GOT3 (cell line): ENCODE measurements around the gene TRABD2A.
"Not testable (repeated sequence)": the region's sequence is repeated elsewhere in the genome, so short reads cannot be mapped to it uniquely, and the experiment has no call there.

Source experiments
- DNase-seq: peaks from one replicate; lab custom pipeline; 2025; ENCODE audit warnings: mixed read lengths; lab: John Stamatoyannopoulos, UW

TRABD2A gene

DNA sequence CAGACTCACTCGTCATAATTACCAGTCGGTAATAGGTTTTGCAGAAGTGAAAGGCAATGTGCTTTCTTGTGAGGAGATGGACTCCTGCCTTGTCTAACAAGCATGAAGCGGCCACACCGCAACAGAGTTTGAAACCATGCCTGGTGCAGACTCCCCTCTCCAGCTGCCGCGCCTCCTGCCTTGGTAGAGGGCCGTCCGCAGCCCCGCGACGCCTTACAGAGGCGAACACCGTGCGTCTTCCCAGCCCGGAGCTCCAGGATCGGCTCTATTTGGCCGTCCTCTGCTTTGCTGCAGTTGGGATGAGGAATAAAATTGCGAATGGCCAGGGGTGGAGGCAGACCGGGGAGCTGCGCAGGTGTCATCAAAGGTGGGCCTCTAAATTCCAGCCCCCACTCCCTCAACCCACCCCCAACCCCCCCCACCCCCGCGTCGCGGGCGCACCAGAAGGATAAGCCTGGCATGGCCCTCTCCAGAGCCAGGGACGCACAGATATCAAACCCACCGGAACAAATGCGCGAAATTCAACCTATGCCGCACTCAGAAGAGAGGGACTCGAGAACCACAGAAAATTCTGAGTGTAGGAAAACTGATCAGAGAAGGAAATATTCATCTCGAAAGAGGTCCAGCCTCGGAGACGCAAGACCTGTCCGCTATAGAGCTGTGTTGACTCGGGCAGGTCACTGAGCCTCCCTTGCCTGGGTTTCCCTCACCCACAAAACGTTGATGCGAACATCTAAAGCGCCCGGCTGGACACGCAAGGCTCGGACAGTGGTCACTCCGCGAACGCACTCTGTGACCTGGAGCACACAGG, 1.1 kb downstream of the TRABD2A start:
- no peak for DNase-seq

DNA sequence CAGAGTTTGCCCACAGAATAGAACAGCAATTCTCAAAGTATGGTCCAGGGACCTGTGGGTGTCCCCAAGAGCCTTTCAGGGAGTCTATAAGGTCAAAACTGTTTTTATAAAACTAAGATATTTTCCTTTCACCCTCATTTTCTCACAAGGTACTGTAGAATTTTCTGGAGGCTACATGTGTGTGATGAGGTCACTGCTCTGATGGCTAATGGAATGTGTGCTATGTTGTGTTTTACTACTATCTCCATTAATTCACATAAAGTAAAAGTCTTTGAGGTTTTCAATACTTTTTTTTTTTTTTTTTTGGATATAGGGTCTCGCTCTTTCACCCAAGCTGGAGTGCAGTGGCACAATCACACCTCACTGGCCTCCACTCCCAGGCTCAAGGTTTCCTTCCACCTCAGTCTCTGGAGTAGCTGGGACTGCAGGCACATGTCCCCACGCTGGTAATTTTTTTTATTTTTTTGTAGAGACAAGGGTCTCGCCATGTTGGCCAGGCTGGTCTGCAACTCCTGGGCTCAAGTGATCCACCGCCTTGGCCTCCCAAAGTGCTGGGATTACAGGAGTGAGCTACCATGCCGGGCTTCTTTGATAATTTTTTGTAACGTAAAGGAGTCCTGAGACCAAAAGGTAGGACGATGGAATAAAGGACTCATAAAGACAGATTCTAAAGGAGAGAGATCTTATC, 1.8 kb downstream of the TRABD2A start:
- DNase-seq, result no peak

DNA sequence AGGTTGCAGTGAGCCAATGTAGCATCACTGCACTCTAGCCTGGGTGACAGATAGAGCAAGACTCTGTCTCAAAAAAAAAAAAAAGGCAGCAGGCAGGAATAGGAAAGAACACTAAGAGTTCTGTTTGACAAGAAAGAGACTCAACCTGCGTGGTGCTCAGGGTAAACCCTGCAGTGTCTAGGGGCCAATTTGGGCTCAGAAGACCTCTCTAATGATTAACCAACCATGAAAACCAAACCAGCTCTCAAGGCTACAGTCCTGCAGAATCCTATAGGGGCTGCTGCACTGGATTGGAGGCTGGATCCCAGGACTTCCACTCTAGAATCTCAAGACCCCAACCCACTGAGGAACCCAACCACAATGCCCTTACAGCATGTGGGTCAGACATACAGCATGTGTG, 2.4 kb downstream of the TRABD2A start:
- DNase-seq, result no peak

DNA sequence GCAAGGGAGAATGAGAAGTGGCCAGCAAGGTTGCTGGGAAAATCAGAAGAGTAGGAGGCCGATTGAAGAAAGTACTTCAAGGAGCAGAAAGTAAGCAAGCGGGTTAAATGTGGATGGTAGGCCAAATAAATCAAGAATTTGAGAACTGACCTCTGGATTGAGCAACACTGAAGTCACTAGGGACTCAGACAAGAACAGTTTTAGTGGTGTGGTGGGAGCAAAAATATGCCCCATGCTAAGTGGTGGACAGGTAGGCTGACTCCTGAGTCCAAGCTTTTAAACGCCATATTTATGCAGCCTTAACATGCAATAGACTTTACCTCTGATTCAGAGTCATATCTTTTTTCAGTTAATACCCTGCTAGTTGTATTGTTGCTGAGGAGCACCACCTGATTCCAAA, 4.5 kb downstream of the TRABD2A start:
- no peak for DNase-seq

DNA sequence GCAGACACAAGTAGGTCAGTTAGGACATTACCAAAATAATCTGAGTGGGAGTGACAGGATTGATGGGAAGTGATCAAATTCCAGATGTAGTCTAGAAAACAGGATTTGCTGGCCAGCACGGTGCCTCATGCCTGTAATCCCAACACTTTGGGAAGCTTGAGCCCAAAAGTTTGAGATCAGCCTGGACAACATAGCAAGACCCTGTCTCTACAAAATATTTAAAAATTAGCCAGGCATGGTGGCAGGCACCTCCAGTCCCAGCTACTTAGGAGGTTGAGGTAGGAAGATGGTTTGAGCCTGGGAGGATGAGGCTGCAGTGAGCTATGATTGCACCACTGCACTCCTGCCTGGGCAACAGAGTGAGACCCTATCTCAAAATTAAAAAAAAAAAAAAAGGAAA, 5.3 kb downstream of the TRABD2A start:
- not testable (repeated sequence) for DNase-seq

DNA sequence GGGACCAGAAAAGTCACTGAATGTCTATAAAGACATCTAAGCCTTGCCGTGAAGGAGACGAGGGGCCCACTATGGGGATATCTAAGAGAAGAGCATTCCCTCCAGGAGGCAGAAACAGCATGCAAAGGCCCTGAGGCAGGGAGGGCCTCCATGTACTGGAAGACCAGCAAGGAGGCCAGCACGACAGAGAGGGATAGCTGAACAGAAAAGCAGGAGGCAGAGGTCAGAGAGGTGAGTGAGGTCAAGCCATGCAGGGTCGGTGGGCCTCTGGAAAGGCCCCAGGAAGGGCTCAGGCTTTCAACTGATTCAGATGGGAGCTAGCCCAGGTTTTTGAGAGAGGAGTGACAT, 5.7 kb downstream of the TRABD2A start:
- DNase-seq, result no peak

DNA sequence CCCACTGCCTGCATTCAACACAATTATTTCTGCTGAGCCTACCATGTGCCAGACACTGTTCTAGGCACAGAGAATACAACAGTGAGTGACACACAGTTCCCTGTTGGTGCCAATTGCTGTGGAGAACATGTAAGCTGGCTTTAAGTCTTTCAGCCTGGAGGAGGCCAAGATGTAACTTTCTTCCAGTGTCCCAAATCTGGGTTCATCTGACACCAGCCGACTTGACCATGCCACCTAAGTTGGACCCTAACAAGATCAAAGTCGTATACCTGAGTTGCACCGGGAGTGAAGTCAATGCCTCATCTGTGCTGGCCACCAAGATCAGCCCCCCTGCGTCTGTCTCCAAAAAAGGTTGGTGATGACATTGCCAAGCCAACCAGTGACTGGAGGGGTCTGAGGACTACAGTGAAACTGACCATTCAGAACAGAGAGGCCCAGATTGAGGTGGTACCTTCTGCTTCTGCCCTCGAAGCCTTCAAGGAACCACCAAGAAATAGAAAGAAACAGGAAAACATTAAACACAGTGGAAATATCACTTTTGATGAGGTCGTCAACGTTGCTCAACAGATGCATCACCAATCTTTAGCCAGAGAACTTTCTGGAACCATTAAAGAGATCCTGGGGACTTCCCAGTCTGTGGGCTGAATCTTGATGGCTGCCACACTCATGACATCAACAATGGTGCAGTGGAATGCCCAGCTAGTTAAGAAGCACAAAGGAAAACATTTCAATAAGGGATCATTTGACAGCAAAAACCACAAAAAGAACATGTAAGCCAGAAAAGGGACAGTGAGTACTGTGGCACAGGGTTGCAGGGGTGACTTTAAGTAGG, 6.3 kb downstream of the TRABD2A start:
- no peak for DNase-seq

DNA sequence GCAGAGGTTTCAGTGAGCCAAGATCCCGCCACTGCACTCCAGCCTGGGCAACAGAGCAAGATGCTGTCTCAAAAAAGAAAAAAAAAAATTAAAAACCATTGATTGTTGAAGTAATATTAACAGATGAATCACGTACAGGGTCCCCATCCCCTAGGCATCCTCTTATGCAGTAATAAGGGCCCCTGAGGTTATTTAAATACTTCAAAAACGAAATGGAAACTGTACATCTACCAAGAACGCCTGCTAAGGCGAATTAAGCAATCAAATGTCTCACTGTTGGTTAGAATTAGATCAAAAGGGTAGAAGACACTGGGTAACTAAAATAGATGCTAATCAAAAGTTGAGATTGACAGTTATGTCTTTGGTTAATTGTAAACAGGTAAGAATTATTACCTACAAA, 7.5 kb downstream of the TRABD2A start:
- DNase-seq, result no peak

DNA sequence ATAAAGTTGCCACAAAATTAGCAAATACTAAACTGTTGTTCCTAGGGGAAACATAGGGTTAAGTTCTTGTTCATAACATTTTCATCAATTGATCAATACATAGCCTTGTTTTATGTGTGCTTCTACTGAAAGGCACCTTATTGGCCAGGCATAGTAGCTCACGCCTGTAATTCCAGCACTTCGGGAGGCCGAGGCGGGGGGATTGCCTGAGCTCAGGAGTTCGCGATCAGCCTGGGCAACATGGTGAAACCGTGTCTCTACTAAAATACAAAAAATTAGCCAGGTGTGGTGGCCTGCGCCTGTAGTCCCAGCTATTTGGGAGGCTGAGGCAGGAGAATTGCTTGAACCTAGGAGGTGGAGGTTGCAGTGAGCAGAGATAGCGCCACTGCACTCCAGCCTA, 8.2 kb downstream of the TRABD2A start:
- not testable (repeated sequence) for DNase-seq

DNA sequence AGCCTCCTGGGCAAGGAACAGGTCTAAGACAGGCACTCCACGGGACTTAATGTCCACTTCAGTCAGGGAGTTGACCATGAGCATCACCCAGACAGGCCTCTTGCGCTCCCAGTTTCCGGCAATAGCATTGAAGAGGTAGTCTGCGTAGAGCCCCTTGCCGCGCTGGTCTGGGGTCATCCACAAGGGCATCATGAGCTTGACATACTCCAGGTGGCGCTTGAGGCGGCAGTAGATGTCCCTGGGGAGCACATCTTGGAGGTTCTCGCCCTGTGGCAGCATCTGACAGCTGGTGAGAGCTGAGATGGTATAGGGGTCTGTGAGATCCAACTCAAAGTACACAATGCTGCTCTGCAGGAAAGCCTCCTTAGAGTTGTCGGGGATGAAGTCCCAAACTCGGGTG, 10.6 kb downstream of the TRABD2A start:
- no peak for DNase-seq

DNA sequence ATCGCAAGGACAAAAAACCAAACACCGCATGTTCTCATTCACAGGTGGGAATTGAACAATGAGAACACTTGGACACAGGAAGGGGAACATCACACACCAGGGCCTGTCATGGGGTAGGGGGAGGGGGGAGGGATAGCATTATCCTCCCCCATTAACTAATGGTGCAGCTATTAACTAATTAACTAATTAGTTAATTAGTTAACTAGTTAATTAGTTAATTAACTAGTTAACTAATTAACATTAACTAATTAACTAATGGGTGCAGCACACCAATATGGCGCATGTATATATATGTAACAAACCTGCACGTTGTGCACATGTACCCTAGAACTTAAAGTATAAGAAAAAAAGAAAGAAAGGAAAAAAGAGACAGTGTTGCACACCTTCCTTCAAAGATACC, 12.6 kb downstream of the TRABD2A start:
- DNase-seq, result not testable (repeated sequence)

DNA sequence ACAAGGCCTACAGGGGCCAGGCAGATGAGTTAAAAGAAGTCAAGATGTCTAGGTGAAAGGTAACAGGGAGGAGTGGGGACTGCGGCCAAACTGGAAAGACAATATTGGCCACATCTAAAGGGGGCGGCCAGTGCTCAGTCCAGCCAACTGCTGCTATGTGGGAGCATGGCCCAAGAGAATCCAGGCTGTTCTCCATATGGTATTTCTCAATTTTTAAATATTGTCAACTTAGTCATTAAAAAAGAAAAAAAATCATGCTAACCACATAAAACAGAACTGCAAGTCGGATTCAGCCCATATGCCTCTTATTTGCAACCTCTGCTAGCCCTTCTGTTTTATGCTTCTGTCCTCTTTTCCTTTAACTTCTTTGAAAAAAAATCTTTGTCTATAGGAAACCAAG, 14.8 kb downstream of the TRABD2A start:
- no peak for DNase-seq

DNA sequence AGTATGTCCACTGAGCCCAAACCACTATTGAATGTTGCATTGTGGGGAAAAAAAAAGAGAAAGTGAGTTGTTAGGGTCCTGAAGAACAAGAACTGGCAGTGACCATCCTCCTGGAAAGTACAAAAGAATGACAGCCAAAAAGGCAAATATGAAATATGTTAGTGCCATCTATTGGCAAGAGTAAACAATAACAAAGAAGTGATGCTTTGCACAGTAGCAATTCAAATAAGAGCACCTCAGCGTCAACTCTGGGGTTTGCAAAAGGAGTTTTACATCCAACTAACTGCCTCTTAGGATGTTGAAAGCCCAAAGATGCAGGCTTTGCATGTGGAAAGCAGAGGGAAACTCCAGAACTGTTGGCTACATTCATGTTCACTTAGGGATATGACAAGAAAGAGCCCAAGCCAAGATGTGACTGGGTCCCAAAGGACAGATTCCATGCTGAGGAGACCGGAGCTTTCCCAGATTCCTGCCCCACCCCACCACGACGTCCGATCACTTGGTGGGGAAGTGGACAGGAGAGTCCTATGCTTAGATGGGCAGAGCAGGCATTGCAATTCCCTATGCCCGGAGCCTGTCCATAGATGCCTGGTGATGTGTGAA, 15.6 kb downstream of the TRABD2A start:
- no peak for DNase-seq

DNA sequence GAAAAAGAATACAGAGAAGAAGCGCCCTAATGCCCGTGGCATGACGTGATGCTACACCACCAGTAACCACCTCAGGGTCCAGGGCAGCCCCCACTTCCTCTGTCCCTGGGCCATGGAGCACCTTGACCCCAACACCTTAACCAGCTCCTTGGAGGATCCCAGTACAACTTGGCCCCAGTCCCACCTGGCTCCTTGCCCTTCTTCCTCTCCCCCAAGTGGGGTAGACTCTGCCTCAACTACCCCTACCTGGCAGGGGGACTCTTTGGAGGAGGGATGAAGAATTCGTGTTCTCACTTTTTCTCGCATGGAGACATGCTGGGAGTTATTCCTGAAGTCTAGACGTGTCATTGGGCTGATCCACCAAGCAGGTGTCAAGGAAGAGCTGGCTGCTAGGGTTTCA, 18.9 kb downstream of the TRABD2A start:
- no peak for DNase-seq

DNA sequence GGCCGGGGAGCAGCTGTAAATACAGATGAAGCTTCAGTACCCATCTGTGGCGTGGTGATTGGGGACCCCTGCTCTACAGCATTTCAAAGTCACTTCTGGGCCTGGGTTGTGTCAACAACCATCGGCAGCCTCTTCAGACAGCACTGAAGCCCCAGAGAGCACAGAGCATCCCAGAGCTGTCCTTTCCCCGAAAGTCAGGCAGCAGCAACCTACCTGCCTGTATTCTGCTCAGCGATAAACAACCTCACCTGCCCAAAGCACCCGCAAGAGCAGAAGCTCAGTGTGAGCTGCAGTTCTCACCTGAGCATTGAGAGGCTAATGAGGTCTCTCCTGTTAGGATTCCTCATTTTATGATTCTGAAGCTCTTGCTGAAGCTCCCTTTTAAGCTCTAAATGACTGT, 19.3 kb downstream of the TRABD2A start:
- DNase-seq, result no peak

DNA sequence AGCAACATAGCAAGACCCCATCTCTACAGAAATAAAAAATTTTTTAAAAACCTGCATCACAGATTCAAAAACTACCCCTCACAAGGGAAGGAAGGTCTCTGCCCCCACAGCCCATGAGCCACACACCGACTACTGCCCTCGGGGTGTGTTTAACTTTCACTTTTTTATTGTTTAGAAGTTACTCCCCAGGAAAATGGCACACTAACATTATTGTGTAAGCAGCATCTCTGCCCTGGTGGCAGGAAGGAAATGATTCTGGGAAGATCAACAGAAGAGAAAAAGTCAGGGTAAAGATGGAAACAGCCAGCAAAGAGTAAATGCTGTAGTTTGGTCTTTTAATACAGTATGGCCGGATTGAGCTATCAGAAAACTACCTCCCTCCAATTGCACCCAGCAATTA, 21.9 kb downstream of the TRABD2A start:
- DNase-seq, result no peak

DNA sequence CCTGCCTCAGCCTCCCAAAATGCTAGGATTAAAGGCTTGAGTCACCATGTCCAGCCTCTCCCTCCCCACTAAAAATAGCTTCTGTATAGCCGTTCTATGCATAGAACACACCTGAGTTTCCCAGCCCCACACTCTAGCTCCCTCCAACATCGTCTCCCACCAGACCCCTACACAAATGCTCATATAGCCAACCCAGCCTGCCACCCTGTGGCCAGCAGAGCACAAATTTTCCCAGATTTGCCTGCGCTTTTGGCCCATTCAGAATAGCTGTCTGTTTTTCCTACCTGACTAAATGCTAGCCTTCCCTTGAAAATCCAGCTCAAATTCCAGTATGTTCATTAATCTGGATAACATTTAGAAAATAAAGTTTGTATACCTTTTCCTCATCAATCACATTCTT, 22.8 kb downstream of the TRABD2A start:
- no peak for DNase-seq

DNA sequence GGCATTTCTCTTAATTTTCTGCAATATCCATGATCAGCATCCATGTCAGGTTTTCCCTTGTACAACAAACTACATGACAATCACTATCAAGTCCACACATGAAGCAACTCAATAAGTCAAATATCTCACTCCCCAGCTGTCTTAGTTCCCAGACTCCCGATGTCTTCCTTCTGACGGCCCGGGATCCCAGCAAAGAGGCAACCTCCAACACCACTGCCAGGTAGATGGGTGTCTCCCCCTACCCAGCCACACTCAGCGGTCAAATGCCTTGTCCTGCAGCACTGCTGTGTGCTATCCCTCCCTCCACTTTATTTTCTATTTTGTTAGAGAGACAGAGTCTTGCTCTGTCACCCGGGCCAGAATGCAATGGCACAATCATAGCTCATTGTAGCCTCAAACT, 23.3 kb downstream of the TRABD2A start:
- no peak for DNase-seq

DNA sequence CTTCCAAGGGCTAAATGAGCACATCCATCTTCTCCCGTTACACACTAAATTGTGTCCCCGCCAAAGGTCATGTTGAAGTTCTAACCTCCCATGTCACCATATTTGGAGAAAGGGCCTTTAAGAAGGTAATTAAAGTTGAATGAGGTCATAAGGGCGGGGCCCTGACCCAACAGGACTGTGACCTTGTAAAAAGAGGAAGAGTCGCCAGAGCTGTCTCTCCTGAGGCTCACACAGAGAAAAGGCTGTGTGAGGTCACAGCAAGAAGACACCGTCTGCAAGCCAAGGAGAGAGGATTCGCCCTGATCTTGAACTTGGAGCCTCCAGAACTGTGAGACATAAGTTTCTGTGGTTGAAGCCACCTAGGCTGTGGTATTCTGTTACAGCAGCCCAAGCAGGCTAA, 24.1 kb downstream of the TRABD2A start:
- no peak for DNase-seq

DNA sequence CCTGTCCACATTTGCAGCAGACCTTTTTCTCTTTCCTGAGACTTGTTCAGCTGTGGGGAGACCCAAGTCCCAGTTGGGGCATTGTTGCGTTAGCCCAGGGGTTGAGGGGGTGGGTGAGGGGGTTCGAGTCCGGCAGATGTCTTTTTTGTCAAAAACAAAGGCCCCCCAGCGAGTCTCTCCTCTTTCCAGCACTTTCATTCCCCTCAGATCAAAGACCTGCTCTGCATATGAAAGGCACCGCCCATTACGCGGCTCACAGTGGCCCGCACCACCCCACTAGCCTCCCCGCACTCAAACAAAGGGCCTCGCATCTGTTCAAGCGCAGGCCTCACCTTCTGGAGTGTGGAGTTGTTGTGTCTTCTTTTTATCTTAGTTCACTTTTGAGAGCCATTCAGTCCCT, 25.2 kb downstream of the TRABD2A start:
- DNase-seq, result no peak

DNA sequence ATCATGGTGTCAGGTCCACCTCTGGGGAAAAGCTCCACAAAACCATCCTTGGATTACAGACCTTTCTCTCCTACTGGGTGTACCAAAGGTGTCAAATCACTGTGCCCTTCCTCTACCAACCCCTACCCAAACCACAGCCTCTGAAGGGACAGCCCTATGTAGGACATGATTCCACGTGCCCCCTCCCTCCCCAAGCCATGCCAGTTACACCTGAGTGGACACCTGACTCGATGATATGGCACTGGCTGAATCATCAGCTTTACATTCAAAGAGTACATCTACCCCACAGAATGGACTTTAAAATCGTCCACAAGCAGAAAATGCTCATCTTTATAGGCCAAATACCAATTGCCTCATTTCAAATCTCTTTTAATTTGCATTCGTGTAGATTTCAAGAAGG, 26.0 kb downstream of the TRABD2A start:
- DNase-seq, result no peak

DNA sequence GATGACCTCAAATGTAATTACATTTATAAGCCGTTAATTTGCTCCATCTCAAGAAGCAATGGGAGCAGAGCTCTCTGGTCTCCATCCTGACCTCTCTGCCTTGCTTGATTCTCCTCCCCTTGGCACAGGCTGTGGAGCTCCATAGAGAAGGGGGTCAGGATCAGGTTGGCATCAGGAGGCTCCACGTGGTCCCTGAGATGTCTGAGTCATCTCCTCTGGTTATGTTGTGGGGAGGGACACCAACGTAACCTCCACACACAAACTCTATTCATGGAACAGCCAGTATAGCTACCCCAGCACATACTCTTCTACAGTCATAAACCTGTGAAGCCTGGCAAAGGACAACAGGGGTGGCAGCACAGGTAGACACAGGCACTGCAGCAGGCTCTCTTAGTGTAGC, 29.0 kb downstream of the TRABD2A start:
- no peak for DNase-seq

DNA sequence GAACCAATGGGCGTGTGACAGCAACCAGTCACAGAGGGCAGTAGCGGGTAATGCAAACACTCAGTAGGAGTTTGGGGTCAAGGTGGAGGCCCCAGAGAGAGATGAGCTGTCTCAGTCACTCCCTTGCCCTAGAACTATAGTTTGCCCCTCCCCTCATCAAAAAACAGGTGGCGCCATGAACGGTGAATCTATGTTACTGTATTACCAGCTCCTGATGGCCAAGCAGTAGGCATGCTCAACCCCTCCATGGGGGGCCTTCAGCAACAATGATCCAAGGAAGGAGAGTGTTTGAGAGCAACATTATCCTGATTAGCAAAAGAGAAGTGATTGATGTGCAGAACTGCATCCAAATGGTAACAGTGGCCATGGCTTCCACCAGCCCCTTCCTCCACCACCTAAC, 30.4 kb downstream of the TRABD2A start:
- no peak for DNase-seq
